Left lung (tissue), 10 donors: Measurements from ENCODE around the gene SPSB3. TPM values are rescaled to one million over a fixed set of nuclear protein-coding genes. Genes with fewer than 3 reads are reported as not detected.
A peak's percentile ranks its signal among the peaks of the same experiment; 100 is the strongest.
"Not testable (repeated sequence)": the region's sequence is repeated elsewhere in the genome, so short reads cannot be mapped to it uniquely, and the experiment has no call there.

Source experiments
- ATAC-seq: fragments of 200-7000 bp; cut with Tn5 transposase; one replicate; pipeline ENCODE4 v1.9.1; 2020; ENCODE audit warnings: moderate library complexity
- DNase-seq, 4 donors: peaks; one replicate each; pipeline ENCODE4 v3.0.0-alpha.2; 2013 to 2020
- H3K27ac ChIP-seq, 2 donors: fragments of 200-600 bp; sonication (generic) in 1 of 2; one replicate each; pipeline versions ENCODE4 v1.5.0 to v1.8.0; 2020 to 2021
- H3K27me3 ChIP-seq, 2 donors: fragments of 200-600 bp; sonication (generic) in 1 of 2; one replicate each; pipeline versions ENCODE4 v1.5.0 to v1.8.0; 2020 to 2021
- H3K36me3 ChIP-seq, 2 donors: fragments of 200-600 bp; sonication (generic) in 1 of 2; one replicate each; pipeline versions ENCODE4 v1.5.0 to v1.8.0; 2020 to 2021
- H3K4me1 ChIP-seq, 2 donors: fragments of 200-600 bp; one replicate each; pipeline ENCODE4 v1.8.0; 2021
- H3K4me3 ChIP-seq, 2 donors: fragments of 200-600 bp; sonication (generic) in 1 of 2; one replicate each; pipeline versions ENCODE4 v1.5.0 to v1.8.0; 2020 to 2021; ENCODE audit warnings: mild to moderate bottlenecking in 1 of 2
- H3K9me3 ChIP-seq, 2 donors: fragments of 200-600 bp; sonication (generic) in 1 of 2; one replicate each; pipeline versions ENCODE4 v1.5.0 to v1.8.0; 2020 to 2021
- intact Hi-C, 2 donors: fragments of 100-400 bp; cut with DNase I; formaldehyde crosslinking; loops; one replicate each; pipeline versions ENCODE4 v1.11.2 to v1.14.2; 2022
- polyA plus RNA-seq, 6 donors: library from polyadenylated mRNA; unstranded; fragments of 120-200 nt; gene quantifications; one replicate each; pipeline ENCODE4 v1.2.1, GENCODE V29; 2013; ENCODE audit not compliant: insufficient read length in 6 of 6
- total RNA-seq, 2 donors: library from RNA; stranded (reverse); fragmentation: NEBNext Ultra II Directional; extraction: Animal tissue kit (Norgen Biotek cat#: 25700); gene quantifications; one replicate each; pipeline ENCODE4 v1.2.1, GENCODE V29; 2021
- TF ChIP-seq, protein P1 (sequence below), 2 donors: fragments of 200-600 bp; sonication (generic) in 1 of 2; IDR thresholded peaks; one replicate each; pipeline versions ENCODE4 v1.5.0 to v1.8.0; 2021; ENCODE audit warnings: antibody characterized with exemption in 2 of 2
- donor health status: DM: no; HTN: yes; CAD: no.
- donor health status: DM: no; HTN: no; CAD: no.

The SPSB3 gene
- total and polyA plus RNA-seq, 8 donors = 23.6 to 40.0 (median 33.0) TPM

DNA sequence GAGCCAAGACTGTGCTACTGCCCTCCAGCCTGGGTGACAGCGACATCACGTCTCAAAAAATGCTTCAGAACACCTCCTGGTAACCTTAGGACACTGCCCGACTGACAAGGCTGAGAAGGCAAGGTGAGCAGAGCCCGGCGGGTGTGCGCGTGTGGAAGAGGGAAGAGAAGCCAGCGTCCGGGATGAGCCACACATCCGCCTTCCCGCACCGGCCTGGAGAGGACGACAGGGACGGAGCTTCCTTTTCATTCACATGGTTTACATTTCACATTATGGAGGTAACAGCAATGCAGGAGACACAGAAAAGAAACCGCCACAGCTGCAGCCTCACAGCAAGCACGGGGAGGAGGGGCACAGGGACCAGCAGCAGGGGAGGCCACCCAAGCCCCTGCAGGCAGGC, 27.7 kb upstream of the SPSB3 start:
- no peak for ATAC-seq
- Histone ChIP-seq H3K27me3 (no peaks in the 10 kb centered on the region), H3K9me3 (no peaks in the 10 kb centered on the region), H3K36me3 (peaks cover 0 to 55% of the 10 kb centered on the region in 2 donors), H3K27ac (no peak overlapping the region), H3K4me3 (no peak overlapping the region), H3K4me1 (peaks cover 0 to 7% of the 10 kb centered on the region in 2 donors)
- peak in 1 of 4 donors; percentile 57 for DNase-seq
- intact Hi-C loops = no loop called here
- TF ChIP-seq, protein P1, sequence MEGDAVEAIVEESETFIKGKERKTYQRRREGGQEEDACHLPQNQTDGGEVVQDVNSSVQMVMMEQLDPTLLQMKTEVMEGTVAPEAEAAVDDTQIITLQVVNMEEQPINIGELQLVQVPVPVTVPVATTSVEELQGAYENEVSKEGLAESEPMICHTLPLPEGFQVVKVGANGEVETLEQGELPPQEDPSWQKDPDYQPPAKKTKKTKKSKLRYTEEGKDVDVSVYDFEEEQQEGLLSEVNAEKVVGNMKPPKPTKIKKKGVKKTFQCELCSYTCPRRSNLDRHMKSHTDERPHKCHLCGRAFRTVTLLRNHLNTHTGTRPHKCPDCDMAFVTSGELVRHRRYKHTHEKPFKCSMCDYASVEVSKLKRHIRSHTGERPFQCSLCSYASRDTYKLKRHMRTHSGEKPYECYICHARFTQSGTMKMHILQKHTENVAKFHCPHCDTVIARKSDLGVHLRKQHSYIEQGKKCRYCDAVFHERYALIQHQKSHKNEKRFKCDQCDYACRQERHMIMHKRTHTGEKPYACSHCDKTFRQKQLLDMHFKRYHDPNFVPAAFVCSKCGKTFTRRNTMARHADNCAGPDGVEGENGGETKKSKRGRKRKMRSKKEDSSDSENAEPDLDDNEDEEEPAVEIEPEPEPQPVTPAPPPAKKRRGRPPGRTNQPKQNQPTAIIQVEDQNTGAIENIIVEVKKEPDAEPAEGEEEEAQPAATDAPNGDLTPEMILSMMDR (IDR thresholded peaks at IDR 0.05) = no peak

DNA sequence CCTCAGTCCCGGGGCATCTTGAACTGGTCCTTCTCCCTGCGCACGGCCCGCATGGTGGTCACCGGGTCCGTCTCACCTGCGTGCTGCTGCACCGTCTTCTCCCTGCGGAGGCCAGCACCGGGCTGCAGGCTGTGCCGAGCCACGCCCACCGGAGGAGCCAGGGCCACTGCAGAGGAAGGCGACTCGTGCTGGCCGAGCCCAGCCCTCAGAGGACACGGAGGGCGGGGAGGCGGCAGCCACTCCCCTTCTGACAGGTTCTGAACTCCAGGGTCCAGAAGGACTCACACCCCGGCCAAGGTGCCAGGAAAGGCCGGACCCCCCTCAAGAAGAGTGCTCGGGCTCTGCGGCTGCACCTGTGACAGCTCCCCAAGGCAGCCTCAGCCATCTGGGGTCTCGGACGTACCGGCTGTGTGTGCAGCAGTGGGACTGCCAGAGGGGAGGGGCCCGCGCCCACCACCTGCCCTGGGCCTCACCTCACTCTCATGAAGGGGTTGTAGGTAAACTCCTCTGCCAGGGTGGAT, 27.0 kb upstream of the SPSB3 start:
- Histone ChIP-seq H3K9me3 (no peaks in the 10 kb centered on the region), H3K36me3 (peaks cover 0 to 51% of the 10 kb centered on the region in 2 donors), H3K4me1 (peaks cover 0 to 7% of the 10 kb centered on the region in 2 donors), H3K4me3 (no peak overlapping the region), H3K27me3 (no peaks in the 10 kb centered on the region), H3K27ac (no peak overlapping the region)
- peak in 1 of 4 donors; percentile 57 for DNase-seq
- TF ChIP-seq, protein P1 (IDR thresholded peaks at IDR 0.05) = no peak
- no peak for ATAC-seq
- intact Hi-C loops = no loop called here

DNA sequence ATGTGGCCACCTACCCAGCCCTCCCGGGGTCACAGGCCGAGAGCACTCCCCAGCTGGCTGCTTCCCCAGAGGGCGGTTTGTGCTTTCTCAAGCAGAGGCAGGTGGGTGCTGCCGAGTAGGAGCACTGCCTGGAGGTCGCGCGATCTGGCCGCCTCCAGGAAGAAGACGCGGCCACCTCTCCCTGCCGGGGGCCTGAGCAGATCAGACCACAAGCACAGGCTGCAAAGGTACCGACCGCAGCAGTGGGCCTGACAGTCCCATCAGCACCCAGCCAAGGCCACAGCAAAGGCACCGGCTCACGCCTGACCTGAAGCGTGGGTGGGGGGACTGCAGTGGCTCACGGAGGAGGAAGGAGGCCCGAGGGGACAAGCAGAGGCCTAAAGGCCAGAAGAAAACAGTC, 26.3 kb upstream of the SPSB3 start:
- ATAC-seq = no peak
- TF ChIP-seq, protein P1 (IDR thresholded peaks at IDR 0.05) = no peak
- intact Hi-C loops = no loop called here
- Histone ChIP-seq H3K9me3 (no peaks in the 10 kb centered on the region), H3K36me3 (peaks cover 0 to 45% of the 10 kb centered on the region in 2 donors), H3K27ac (no peak overlapping the region), H3K4me1 (peaks cover 0 to 7% of the 10 kb centered on the region in 2 donors), H3K27me3 (no peaks in the 10 kb centered on the region), H3K4me3 (no peak overlapping the region)
- DNase-seq = peak in 1 of 4 donors; percentile 47

DNA sequence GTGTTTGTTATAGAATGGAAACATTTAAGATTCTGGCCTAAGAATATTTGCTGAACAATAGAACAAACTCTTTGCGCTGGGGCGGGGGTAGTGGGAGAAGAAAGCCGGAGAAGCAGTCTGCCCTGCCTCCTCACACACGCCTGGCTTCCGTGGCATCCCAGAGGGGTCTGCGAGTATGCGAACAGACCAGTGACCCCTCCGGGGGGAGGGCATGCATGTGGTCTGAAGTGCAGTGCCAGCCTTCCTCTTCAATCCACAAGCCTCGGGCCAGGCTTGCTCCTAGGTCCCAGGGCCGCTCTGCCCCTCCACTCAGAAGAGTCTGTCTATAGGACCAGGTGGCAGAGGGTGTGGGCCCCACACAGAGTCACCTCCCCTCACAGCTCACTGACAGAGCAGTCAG, 25.3 kb upstream of the SPSB3 start:
- TF ChIP-seq, protein P1 (IDR thresholded peaks at IDR 0.05) = no peak
- peaks cover 0 to 37% of the 10 kb centered on the region in 2 donors for H3K36me3 ChIP-seq
- H3K4me3 ChIP-seq = no peak overlapping the region
- intact Hi-C loops = no loop called here
- no peaks in the 10 kb centered on the region for H3K9me3 ChIP-seq
- peaks cover 0 to 2% of the 10 kb centered on the region in 2 donors for H3K4me1 ChIP-seq
- no peak for ATAC-seq
- no peaks in the 10 kb centered on the region for H3K27me3 ChIP-seq
- DNase-seq = peak in 1 of 4 donors; percentile 37
- H3K27ac ChIP-seq = no peak overlapping the region

DNA sequence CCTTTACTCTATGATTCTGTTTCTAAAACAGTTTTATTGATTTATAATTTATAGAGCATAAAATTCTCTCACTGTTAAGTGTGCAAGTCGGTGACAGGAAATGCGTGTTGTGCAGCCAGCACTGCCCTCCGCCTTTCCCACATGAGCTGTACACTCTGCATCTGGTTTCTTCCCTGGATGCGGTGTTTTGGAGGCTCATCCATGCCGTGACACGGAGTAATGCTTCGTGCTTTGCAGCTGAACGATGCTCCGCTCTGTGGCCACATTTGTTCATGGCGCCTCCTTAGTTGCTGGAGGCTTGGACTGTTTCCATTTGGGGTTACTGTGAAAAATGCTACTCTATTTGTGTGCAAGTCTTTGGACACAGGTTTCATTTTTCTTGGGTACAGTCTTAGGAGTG, 18.3 kb upstream of the SPSB3 start:
- TF ChIP-seq, protein P1 (IDR thresholded peaks at IDR 0.05) = no peak
- ATAC-seq (no peak), DNase-seq (no peak)
- Histone ChIP-seq H3K27me3 (no peaks in the 10 kb centered on the region), H3K27ac (no peak overlapping the region), H3K4me3 (no peak overlapping the region), H3K36me3 (no peaks in the 10 kb centered on the region), H3K9me3 (peaks cover 0 to 11% of the 10 kb centered on the region in 2 donors), H3K4me1 (no peaks in the 10 kb centered on the region)
- intact Hi-C loops = no loop called here

DNA sequence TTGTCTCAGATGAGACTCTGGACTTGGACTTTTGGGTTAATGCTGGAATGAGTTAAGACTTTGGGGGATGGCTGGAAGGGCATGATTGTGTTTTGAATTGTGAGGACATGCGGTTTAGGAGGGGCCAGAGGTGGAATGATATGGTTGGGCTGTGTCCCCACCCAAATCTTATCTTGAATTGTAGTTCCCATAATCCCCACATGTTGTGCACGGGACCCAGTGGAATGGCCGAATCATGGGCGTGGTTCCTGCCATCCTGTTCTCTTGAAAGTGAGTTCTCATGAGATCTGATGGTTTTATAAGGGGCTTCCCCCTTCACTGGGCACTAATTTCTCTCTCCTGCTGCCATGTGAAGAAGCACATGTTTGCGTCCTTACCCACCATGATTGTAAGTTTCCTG, 16.9 kb upstream of the SPSB3 start:
- ATAC-seq, intact Hi-C loops, H3K27me3 ChIP-seq, H3K27ac ChIP-seq, H3K4me1 ChIP-seq, DNase-seq, H3K36me3 ChIP-seq, H3K4me3 ChIP-seq: not testable (repeated sequence)
- H3K9me3 ChIP-seq = peaks cover 0 to 11% of the 10 kb centered on the region in 2 donors
